ENCODE data around the gene TRABD2A. TPM values are rescaled to one million over a fixed set of nuclear protein-coding genes. Genes with fewer than 3 reads are reported as not detected.
A peak's percentile ranks its signal among the peaks of the same experiment; 100 is the strongest.

Gene TRABD2A
- total and polyA plus RNA-seq, 2 of the 13 experiments (the other 11 are each of a cell fraction or from before 2014, with no cell fraction given): 0.15 TPM; not detected in 1

DNA sequence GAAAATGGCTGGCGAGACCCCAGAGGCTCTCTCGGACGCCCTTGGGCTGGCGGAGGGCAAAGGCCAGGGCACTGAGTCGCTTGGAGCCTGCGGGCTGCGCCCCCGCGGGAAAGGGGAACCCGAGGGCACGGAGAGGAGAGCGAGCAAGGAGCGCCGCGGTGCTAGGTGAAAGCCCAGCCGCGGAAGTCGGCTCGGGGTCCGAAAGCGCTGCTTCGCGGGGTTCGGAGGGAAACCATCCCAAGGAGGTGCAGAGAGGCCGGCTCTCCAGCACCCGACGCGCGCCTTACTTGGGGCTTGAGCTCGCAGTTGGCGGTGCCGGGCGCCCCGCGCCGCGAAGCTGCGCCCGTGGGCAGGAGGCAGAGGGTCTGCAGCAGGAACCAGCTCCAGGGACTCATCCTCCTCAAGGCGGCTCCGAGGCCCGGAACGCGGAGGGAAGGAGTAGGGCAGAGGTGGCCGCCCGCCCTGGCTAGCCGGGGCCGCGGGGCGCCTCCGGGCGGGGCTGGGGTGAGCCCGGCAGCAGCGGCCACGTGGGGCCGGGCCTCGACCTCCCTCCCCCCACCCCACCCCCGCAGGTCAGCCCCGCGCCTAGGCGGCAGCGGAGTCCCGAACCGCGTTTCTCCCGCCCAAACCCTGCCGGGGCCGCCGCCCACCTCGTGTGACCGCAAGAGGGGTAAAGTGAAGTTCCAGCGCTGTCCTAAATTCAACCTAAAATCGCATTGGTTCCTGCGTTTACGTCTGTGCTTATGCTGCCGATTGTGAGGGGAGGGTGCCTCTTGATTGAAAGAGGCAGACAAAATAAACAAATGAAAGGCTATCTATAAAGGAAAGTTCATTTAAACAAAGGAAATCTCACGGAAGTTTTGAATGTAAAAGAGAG lies at the start of gene TRABD2A (continued):
- TF ChIP-seq ATF7 (IDR thresholded peaks at IDR 0.05) (no peak), ATF7 (CRISPR knock-in tag; IDR thresholded peaks at IDR 0.05) (no peak), SETDB1 (CRISPR knock-in tag; IDR thresholded peaks at IDR 0.05; ENCODE audit: borderline replicate concordance) (no peak), MIER3 (CRISPR knock-in tag; IDR thresholded peaks at IDR 0.05; ENCODE audit: borderline replicate concordance) (no peak), ZNF784 (CRISPR knock-in tag; IDR thresholded peaks at IDR 0.05; ENCODE audit: borderline replicate concordance) (no peak), IKZF4 (CRISPR knock-in tag; IDR thresholded peaks at IDR 0.05; ENCODE audit: borderline replicate concordance, low read depth, not compliant biosample characterization) (no peak), RBFOX2 (IDR thresholded peaks at IDR 0.05; ENCODE audit: low read depth, low read length) (no peak), ZNF687 (CRISPR knock-in tag; IDR thresholded peaks at IDR 0.05) (peak; percentile 43), LRRFIP1 (CRISPR knock-in tag; conservative IDR thresholded peaks at IDR 0.05) (no peak), ZNF275 (CRISPR knock-in tag; IDR thresholded peaks at IDR 0.05; ENCODE audit: borderline replicate concordance) (no peak), ZSCAN29 (CRISPR knock-in tag; conservative IDR thresholded peaks at IDR 0.05) (no peak), KDM2A (CRISPR knock-in tag; IDR thresholded peaks at IDR 0.05; ENCODE audit: borderline replicate concordance, low read depth) (peak; percentile 34; the same call in 1 of the 2 replicates), ZNF205 (CRISPR knock-in tag; IDR thresholded peaks at IDR 0.05) (no peak), DNMT1 (CRISPR knock-in tag; IDR thresholded peaks at IDR 0.05) (0 out of 2 replicates have a peak, but pooled peaks have one; percentile 47), ZNF800 (CRISPR knock-in tag; IDR thresholded peaks at IDR 0.05) (peak; percentile 78; the same call in 1 of the 2 replicates), ZNF598 (CRISPR knock-in tag; IDR thresholded peaks at IDR 0.05; ENCODE audit: borderline replicate concordance) (no peak), ZSCAN21 (CRISPR knock-in tag; IDR thresholded peaks at IDR 0.05; ENCODE audit: borderline replicate concordance) (no peak)
